Activated CD4-positive, alpha-beta T cell treated with anti-CD3 and anti-CD28 coated beads for 24 hours (primary cell): ENCODE results near the gene OR5H2.

Source experiments
- DNase-seq, 2 donors: peaks; one replicate each; pipeline ENCODE4 v3.0.0-alpha.2; 2020; ENCODE audit warnings: low read depth in 2 of 2

Gene OR5H2

GRCh38 chr3:98331329-98331728 is 49.0 kb downstream of the OR5H2 start:
- DNase-seq: no peak
